ENCODE results near the gene SAA4. TPM values are rescaled to one million over a fixed set of nuclear protein-coding genes. Genes with fewer than 3 reads are reported as not detected.
"Not testable (repeated sequence)": the region's sequence is repeated elsewhere in the genome, so short reads cannot be mapped to it uniquely, and the experiment has no call there.

Gene SAA4
- total RNA-seq, 1 donor from 2014 or later: not detected

DNA sequence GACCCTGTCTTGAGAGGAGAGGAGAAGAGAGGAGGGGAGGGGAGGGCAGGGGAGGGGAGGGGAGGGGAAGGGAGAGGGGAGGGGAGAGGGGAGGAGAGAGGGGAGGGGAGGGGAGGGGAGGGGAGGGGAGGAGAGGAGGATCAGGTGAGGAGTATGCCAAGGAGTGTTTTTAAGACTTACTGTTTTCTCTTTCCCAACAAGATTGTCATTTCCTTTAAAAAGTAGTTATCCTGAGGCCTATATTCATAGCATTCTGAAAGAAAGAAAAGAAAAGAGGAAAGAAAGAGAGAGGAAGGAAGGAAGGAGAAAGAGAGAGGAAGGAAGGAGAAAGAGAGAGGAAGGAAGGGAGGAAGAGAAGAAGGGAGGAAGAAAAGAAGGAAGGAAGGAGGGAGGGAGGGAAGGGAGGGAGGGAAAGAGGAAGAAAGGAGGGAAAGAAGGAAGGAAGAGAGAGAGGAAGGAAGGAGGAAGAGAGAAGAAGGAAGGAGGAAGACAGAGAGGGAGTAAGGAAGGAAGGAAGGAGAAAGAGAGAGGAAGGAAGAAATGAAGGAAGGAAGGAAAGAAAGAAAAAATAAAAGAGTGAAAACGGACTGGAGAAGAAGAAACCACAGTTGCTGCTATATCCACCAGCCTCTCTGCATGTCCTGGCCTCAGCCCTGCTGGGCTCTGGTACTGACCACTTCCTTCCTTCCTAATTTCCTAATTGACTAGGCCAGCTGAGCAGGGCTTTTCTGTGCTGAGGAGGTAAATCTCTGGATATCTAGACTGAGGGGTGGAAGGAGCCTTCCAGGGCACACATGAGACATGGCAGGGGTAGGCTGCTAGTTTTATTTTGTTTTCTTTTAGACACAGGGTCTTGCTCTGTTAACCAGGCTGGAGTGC lies 28.3 kb upstream of the SAA4 start:
- no peaks in the 10 kb centered on the region for H3K9me3 Mint-ChIP-seq (ENCODE audit: unreplicated experiment)
- TF ChIP-seq, protein P1, sequence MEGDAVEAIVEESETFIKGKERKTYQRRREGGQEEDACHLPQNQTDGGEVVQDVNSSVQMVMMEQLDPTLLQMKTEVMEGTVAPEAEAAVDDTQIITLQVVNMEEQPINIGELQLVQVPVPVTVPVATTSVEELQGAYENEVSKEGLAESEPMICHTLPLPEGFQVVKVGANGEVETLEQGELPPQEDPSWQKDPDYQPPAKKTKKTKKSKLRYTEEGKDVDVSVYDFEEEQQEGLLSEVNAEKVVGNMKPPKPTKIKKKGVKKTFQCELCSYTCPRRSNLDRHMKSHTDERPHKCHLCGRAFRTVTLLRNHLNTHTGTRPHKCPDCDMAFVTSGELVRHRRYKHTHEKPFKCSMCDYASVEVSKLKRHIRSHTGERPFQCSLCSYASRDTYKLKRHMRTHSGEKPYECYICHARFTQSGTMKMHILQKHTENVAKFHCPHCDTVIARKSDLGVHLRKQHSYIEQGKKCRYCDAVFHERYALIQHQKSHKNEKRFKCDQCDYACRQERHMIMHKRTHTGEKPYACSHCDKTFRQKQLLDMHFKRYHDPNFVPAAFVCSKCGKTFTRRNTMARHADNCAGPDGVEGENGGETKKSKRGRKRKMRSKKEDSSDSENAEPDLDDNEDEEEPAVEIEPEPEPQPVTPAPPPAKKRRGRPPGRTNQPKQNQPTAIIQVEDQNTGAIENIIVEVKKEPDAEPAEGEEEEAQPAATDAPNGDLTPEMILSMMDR (IDR thresholded peaks at IDR 0.05; ENCODE audit: partially characterized antibody, unreplicated experiment): no peak
- H3K27ac Mint-ChIP-seq (ENCODE audit: unreplicated experiment): no peak overlapping the region
- H3K4me1 Mint-ChIP-seq (ENCODE audit: low read depth, unreplicated experiment): no peaks in the 10 kb centered on the region
- no peaks in the 10 kb centered on the region for H3K27me3 Mint-ChIP-seq (ENCODE audit: unreplicated experiment)
- no peak overlapping the region for H3K4me3 Mint-ChIP-seq (ENCODE audit: unreplicated experiment)
- H3K36me3 Mint-ChIP-seq (ENCODE audit: unreplicated experiment): no peaks in the 10 kb centered on the region
- no peak for DNase-seq

DNA sequence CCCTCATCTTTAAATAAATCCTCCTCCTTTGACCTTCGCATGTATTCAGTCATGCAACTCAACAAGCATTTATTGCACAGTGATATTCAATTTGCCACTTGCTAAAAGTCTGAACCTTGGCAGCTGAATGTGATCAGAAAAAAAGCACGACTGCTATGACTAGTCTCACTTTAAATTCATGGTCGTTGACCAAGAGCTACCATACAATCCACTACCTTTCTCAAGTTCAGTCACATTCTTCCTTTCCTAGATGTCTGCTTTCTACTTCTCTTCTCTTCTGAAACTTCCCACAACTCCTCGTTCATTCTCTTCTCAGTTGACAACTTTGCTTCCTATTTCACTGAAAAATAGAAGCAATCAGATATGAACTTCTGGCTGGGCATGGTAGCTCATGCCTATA lies 27.4 kb upstream of the SAA4 start:
- no peak for DNase-seq
- Mint-ChIP-seq H3K27ac (ENCODE audit: unreplicated experiment) (no peak overlapping the region), H3K4me1 (ENCODE audit: low read depth, unreplicated experiment) (no peaks in the 10 kb centered on the region), H3K27me3 (ENCODE audit: unreplicated experiment) (no peaks in the 10 kb centered on the region), H3K4me3 (ENCODE audit: unreplicated experiment) (no peak overlapping the region), H3K9me3 (ENCODE audit: unreplicated experiment) (no peaks in the 10 kb centered on the region), H3K36me3 (ENCODE audit: unreplicated experiment) (no peaks in the 10 kb centered on the region)
- TF ChIP-seq, protein P1 (IDR thresholded peaks at IDR 0.05; ENCODE audit: partially characterized antibody, unreplicated experiment): no peak

DNA sequence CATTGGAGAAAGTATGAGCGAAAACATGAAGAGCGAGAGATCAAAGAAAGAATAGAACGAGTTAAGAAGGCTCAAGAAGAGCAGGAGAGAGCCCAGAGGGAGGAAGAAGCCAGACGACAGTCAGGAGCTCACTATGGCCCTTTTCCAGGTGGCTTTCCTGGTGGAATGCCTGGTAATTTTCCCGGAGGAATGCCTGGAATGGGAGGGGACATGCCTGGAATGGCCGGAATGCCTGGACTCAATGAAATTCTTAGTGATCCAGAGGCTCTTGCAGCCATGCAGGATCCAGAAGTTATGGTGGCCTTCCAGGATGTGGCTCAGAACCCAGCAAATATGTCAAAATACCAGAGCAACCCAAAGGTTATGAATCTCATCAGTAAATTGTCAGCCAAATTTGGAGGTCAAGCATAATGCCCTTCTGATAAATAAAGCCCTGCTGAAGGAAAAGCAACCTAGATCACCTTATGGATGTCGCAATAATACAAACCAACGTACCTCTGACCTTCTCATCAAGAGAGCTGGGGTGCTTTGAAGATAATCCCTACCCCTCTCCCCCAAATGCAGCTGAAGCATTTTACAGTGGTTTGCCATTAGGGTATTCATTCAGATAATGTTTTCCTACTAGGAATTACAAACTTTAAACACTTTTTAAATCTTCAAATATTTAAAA lies 26.2 kb upstream of the SAA4 start:
- not testable (repeated sequence) for H3K36me3 Mint-ChIP-seq (ENCODE audit: unreplicated experiment); DNase-seq; H3K27me3 Mint-ChIP-seq (ENCODE audit: unreplicated experiment); H3K4me1 Mint-ChIP-seq (ENCODE audit: low read depth, unreplicated experiment); H3K4me3 Mint-ChIP-seq (ENCODE audit: unreplicated experiment); H3K9me3 Mint-ChIP-seq (ENCODE audit: unreplicated experiment); H3K27ac Mint-ChIP-seq (ENCODE audit: unreplicated experiment)

DNA sequence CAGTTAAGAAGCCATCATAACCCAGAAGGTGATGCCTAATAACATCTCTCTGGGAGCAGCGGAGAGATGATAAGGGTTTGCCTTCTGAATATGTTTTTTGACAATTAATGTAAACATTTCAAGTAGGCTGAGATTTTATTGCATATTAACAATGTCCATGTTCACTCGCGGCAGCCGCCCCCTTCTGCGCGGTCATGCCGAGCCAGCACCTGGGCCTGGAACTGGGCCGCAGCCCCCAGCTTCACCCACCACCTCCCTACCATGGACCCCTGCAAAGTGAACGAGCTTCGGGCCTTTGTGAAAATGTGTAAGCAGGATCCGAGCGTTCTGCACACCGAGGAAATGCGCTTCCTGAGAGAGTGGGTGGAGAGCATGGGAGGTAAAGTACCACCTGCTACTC lies 25.1 kb upstream of the SAA4 start:
- H3K27me3 Mint-ChIP-seq (ENCODE audit: unreplicated experiment): no peaks in the 10 kb centered on the region

DNA sequence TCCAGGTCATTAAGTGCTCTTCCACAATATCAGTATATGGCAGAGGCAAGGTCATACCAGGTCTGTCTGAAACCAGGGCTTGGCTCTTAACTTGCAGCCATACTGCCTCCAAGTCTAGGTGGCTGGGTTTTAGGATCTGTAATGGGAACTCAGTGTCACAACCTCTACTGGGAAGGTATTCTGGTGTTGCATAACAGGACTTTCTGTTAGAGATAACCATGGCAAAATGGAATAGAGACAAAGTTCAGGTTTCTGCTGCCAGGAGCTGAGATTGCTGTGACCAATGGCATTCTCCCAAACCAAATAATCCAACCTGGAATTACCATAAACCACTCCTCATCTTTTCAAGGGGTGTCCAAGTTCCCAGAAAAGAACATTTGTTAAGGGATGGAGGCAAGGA lies 22.7 kb upstream of the SAA4 start:
- Mint-ChIP-seq H3K36me3 (ENCODE audit: unreplicated experiment) (no peaks in the 10 kb centered on the region), H3K9me3 (ENCODE audit: unreplicated experiment) (no peaks in the 10 kb centered on the region), H3K27me3 (ENCODE audit: unreplicated experiment) (peaks cover 2% of the 10 kb centered on the region), H3K4me3 (ENCODE audit: unreplicated experiment) (no peak overlapping the region), H3K4me1 (ENCODE audit: low read depth, unreplicated experiment) (no peaks in the 10 kb centered on the region), H3K27ac (ENCODE audit: unreplicated experiment) (no peak overlapping the region)
- no peak for DNase-seq
- TF ChIP-seq, protein P1 (IDR thresholded peaks at IDR 0.05; ENCODE audit: partially characterized antibody, unreplicated experiment): no peak

More for the DNA sequence above, 25.1 kb upstream of the SAA4 start:
- H3K9me3 Mint-ChIP-seq (ENCODE audit: unreplicated experiment): no peaks in the 10 kb centered on the region
- H3K4me1 Mint-ChIP-seq (ENCODE audit: low read depth, unreplicated experiment): no peaks in the 10 kb centered on the region
- TF ChIP-seq, protein P1 (IDR thresholded peaks at IDR 0.05; ENCODE audit: partially characterized antibody, unreplicated experiment): no peak
- H3K36me3 Mint-ChIP-seq (ENCODE audit: unreplicated experiment): no peaks in the 10 kb centered on the region
- DNase-seq: no peak
- no peak overlapping the region for H3K4me3 Mint-ChIP-seq (ENCODE audit: unreplicated experiment)
- H3K27ac Mint-ChIP-seq (ENCODE audit: unreplicated experiment): no peak overlapping the region

Measured in glutamatergic neuron (in vitro differentiated cells).